Measurements from ENCODE around the gene CD109.

The CD109 gene

GRCh38 chr6:73854998-73855718 lies 159.2 kb downstream of the CD109 start:
- H3K27me3 Mint-ChIP-seq (ENCODE audit: low read depth), result no peaks in the 10 kb centered on the region
- no peak overlapping the region for H3K4me3 Mint-ChIP-seq
- H3K27ac Mint-ChIP-seq, result no peak overlapping the region
- no peaks in the 10 kb centered on the region for H3K4me1 Mint-ChIP-seq (ENCODE audit: low read depth)
- no peaks in the 10 kb centered on the region for H3K36me3 Mint-ChIP-seq (ENCODE audit: low read depth)
- no peaks in the 10 kb centered on the region for H3K9me3 Mint-ChIP-seq
- no peak for DNase-seq (ENCODE audit: low spot score)

DNA sequence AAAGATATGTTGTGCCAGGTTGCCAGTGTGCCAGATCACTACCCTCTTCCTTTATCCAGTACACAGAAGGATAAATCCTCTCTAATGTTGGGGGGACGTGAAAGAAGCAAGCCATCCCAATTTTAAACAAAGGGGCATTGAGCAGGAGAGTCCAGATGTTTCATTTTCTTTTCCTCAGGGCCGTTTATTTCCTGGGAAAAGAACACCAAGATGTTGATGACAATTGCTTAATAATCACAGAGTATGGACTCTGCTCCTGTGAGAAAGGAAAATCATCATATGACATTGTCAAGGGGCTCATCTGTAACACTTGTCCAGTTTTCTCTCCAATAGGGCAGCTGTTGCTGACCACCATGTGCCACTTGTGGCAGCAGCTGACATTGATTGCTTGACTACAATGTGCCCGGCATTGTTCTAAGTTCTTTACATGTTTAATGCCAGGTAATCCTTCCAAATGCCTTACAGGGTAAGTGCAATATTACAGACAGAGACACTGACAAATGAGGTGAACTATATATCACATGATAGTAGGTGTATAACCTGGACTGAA lies 161.4 kb downstream of the CD109 start:
- Mint-ChIP-seq H3K27me3 (ENCODE audit: low read depth) (no peaks in the 10 kb centered on the region), H3K4me3 (no peak overlapping the region), H3K36me3 (ENCODE audit: low read depth) (no peaks in the 10 kb centered on the region), H3K9me3 (no peaks in the 10 kb centered on the region), H3K4me1 (ENCODE audit: low read depth) (no peaks in the 10 kb centered on the region), H3K27ac (no peak overlapping the region)
- no peak for DNase-seq (ENCODE audit: low spot score)

GRCh38 chr6:73858376-73858775 lies 162.4 kb downstream of the CD109 start:
- no peak overlapping the region for H3K27ac Mint-ChIP-seq
- H3K9me3 Mint-ChIP-seq, result no peaks in the 10 kb centered on the region
- no peak for DNase-seq (ENCODE audit: low spot score)
- H3K27me3 Mint-ChIP-seq (ENCODE audit: low read depth), result no peaks in the 10 kb centered on the region
- no peaks in the 10 kb centered on the region for H3K4me1 Mint-ChIP-seq (ENCODE audit: low read depth)
- H3K4me3 Mint-ChIP-seq, result no peak overlapping the region
- no peaks in the 10 kb centered on the region for H3K36me3 Mint-ChIP-seq (ENCODE audit: low read depth)

DNA sequence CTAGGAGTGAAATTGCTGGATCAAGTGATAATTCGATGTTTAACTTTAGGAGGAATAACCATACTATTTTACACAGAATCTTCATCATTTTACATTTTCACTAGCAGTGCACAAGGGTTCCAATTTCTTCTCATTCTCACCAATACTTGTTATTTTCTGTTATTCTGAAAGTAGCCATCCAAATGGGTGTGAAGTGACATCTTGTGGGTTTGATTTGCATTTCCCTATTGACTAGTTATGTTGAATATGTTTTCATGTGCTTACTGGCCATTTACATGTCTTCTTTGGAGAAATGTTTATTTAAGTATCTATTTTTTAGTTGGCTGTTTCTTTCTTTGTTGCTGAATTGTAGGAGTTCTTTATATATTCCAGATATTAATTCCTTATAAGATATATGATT lies 164.3 kb downstream of the CD109 start:
- no peak for DNase-seq (ENCODE audit: low spot score)
- H3K27ac Mint-ChIP-seq, result no peak overlapping the region
- H3K9me3 Mint-ChIP-seq, result no peaks in the 10 kb centered on the region
- H3K4me3 Mint-ChIP-seq, result no peak overlapping the region
- H3K4me1 Mint-ChIP-seq (ENCODE audit: low read depth), result no peaks in the 10 kb centered on the region
- H3K27me3 Mint-ChIP-seq (ENCODE audit: low read depth), result no peaks in the 10 kb centered on the region
- H3K36me3 Mint-ChIP-seq (ENCODE audit: low read depth), result no peaks in the 10 kb centered on the region

DNA sequence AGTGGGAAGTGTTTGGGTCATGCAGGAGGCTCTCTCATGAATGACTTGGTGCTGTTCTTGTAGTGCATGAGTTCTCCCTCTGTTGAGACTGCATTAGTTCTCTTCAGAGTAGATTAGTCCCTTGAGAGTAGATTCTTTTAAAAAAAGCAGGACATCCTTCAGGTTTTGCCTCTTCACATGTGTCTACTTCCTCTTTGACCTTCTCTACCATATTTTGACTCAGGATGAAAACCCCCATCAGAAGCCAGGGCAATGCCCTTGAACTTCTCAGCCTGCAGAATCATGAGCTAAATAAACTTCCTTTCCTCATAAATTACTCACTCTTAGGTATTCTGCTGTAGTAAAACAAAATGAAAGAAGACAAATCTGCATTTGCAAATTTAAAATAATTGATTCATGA lies 170.3 kb downstream of the CD109 start:
- Mint-ChIP-seq H3K9me3 (no peaks in the 10 kb centered on the region), H3K27ac (no peak overlapping the region), H3K36me3 (ENCODE audit: low read depth) (no peaks in the 10 kb centered on the region), H3K27me3 (ENCODE audit: low read depth) (no peaks in the 10 kb centered on the region), H3K4me1 (ENCODE audit: low read depth) (no peaks in the 10 kb centered on the region), H3K4me3 (no peak overlapping the region)
- DNase-seq (ENCODE audit: low spot score), result no peak

DNA sequence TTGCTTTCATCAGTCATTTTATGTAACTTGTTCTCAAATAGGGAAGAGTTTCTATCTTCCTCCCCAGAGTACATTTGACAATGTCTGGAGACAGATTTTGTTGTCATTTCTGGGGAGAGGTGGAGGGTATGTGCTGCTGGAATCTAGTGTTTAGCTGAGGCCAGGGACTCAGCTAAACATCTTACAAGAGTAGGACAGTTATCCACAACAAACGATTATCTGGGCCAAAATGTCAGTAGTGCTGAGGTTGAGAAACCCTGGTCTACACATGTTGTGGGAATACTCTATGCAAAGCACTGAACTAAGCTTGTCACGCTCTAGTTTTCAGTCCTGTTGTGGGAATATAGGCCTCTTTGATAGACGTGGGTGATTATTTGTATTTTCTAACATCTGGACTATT lies 171.4 kb downstream of the CD109 start:
- no peaks in the 10 kb centered on the region for H3K9me3 Mint-ChIP-seq
- H3K4me1 Mint-ChIP-seq (ENCODE audit: low read depth), result no peaks in the 10 kb centered on the region
- no peak overlapping the region for H3K4me3 Mint-ChIP-seq
- DNase-seq (ENCODE audit: low spot score), result no peak
- no peaks in the 10 kb centered on the region for H3K27me3 Mint-ChIP-seq (ENCODE audit: low read depth)
- H3K36me3 Mint-ChIP-seq (ENCODE audit: low read depth), result no peaks in the 10 kb centered on the region
- no peak overlapping the region for H3K27ac Mint-ChIP-seq

GRCh38 chr6:73870907-73871306 lies 174.9 kb downstream of the CD109 start:
- no peaks in the 10 kb centered on the region for H3K27me3 Mint-ChIP-seq (ENCODE audit: low read depth)
- DNase-seq (ENCODE audit: low spot score), result no peak
- H3K4me1 Mint-ChIP-seq (ENCODE audit: low read depth), result peaks cover 3% of the 10 kb centered on the region
- H3K36me3 Mint-ChIP-seq (ENCODE audit: low read depth), result no peaks in the 10 kb centered on the region
- no peaks in the 10 kb centered on the region for H3K9me3 Mint-ChIP-seq
- no peak overlapping the region for H3K27ac Mint-ChIP-seq
- H3K4me3 Mint-ChIP-seq, result no peak overlapping the region

DNA sequence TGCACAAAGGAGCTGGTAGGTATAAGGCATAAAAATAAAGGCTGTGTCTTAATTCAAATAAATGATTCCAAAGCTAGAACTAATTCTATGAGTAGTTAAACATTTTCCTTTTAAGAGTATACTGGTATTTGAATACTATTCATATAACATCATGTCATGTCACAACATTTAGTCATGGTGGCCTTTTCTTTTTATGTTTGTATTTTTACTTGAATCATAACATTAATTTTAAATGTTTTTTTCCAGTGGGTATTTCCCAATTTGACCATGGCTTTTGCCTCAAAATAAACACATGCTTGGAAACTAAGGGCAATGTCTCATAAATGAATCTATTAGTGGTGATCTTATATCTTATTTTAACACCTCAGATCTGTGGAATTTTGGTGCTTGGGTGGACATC lies 177.1 kb downstream of the CD109 start:
- no peak for DNase-seq (ENCODE audit: low spot score)
- Mint-ChIP-seq H3K36me3 (ENCODE audit: low read depth) (no peaks in the 10 kb centered on the region), H3K9me3 (no peaks in the 10 kb centered on the region), H3K4me1 (ENCODE audit: low read depth) (peaks cover 3% of the 10 kb centered on the region), H3K27me3 (ENCODE audit: low read depth) (no peaks in the 10 kb centered on the region), H3K27ac (no peak overlapping the region), H3K4me3 (no peak overlapping the region)
